Measurements from ENCODE around the gene KCNK13.
"Not testable (repeated sequence)": the region's sequence is repeated elsewhere in the genome, so short reads cannot be mapped to it uniquely, and the experiment has no call there.

Gene KCNK13

DNA sequence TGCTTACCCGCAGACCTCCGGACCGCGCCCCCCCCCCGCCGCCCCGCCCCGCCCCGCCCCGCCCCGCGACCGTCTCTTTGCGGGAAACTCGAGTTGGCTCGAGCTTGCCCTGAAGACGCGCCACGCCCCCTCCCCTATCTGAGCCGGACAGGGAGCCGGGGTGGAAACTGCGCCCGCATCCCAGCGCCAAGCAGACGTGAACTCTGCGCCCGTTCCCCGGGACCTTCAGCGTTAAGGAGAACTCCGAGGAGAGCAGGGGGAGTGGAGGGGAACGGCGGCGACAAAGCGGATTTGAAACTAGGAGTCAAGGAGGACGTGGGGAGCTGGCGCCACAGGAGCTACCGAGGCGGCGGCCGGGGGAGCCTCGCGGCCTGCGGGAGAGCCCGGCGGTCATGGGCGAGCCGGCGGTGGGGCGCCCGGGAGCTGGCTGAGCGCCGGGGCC, at the start of gene KCNK13:
Gene KCNK13 (plus strand): TSS at position 310 of the 442 bp plus-strand sequence. CDS start 212 bp downstream, outside the sequence.
- no peak for DNase-seq (ENCODE audit: low read depth in 2 of 2)

DNA sequence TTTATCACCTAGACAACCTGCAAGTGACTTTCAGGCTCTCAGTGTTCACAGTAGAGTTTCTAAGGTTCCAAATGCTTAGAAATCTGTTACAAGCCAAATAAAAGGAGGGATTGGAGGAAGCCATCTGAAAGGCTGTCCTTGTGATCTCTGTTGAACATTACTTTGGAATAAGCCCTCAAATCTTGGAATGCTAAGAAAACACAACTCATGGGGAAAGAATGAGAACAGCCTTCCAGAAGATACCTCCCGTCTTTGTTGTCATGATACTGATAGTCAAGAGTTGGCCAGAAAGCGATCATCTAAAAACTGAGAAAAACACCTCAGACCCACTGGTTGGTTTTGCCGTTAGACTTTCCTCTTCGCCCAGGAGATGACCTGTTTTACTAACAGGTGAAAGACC, 44.4 kb upstream of the KCNK13 start:
- DNase-seq (ENCODE audit: low read depth in 2 of 2) = no peak

- no peak for DNase-seq (ENCODE audit: low read depth in 2 of 2)
These were observed 41.8 kb upstream of the KCNK13 start for GRCh38 chr14:90019824-90020523.

- no peak for DNase-seq (ENCODE audit: low read depth in 2 of 2)
These were observed 38.5 kb upstream of the KCNK13 start for GRCh38 chr14:90023176-90023896.

GRCh38 chr14:90024910-90025309, 36.9 kb upstream of the KCNK13 start:
- DNase-seq (ENCODE audit: low read depth in 2 of 2) = no peak

GRCh38 chr14:90026608-90027007, 35.2 kb upstream of the KCNK13 start:
- DNase-seq (ENCODE audit: low read depth in 2 of 2) = not testable (repeated sequence)

DNA sequence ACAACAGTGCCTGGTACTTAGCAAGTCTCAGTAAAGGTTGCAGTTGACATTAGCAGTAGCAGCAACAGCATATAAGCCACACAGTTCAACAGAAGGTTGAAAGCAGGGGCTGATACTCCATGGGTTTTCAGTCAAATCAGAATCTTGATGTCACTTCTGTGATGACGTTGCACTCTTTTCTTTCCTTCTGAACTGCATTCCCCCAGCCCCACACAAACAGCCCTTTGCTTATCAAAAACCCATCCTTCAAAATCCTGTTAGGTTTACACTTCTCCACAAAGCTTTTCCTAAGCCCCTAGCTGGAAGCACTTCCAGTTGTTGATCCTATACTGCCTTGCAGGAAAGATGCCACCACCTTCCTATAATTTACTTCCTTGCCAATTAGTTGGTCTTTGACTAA, 34.0 kb upstream of the KCNK13 start:
- no peak for DNase-seq (ENCODE audit: low read depth in 2 of 2)

- DNase-seq (ENCODE audit: low read depth in 2 of 2) = no peak
These were observed 27.6 kb upstream of the KCNK13 start for GRCh38 chr14:90034156-90034555.

- DNase-seq (ENCODE audit: low read depth in 2 of 2) = no peak
These were observed 26.8 kb upstream of the KCNK13 start for GRCh38 chr14:90034835-90035525.

DNA sequence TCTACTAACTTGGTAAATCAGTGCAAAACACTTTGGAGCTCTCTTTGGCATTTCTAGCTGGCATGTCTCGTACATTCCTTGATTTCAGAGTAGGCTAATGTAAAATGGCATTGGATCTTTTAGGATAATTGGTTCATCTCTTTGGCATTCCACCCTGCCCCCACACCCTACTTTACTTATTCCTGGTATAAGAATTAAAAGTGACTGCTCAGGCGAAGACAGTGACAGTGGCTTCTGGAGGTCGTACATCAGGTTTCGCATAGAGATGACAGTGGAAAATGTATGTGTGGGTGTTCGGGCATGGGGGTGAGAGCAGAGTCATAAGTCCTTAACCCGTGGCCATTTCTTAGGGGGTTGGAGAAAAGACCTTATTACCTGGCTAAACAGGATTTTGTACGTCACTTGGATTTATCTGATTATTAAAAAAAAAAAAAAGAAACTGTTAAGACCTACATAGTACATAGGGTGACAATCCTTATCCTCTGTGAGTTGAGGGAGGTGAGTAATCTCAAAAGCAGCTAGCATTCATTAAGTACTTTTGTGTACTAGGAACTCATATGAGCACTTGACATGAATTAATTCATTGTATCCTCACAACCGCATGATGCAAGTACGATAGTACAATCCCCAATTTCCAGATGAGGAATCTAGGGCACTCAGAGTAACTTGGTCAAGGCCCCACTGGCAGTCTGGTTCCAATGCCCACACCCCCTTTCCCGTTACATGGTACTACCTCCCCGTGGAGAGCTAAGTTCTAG, 22.4 kb upstream of the KCNK13 start:
- DNase-seq (ENCODE audit: low read depth in 2 of 2) = no peak

GRCh38 chr14:90040411-90040810, 21.4 kb upstream of the KCNK13 start:
- no peak for DNase-seq (ENCODE audit: low read depth in 2 of 2)

- no peak for DNase-seq (ENCODE audit: low read depth in 2 of 2)
These were observed 19.1 kb upstream of the KCNK13 start for GRCh38 chr14:90042496-90043252.

GRCh38 chr14:90045616-90046015, 16.2 kb upstream of the KCNK13 start:
- DNase-seq (ENCODE audit: low read depth in 2 of 2) = no peak

GRCh38 chr14:90049390-90049789, 12.4 kb upstream of the KCNK13 start:
- DNase-seq (ENCODE audit: low read depth in 2 of 2) = no peak

GRCh38 chr14:90050271-90050670, 11.5 kb upstream of the KCNK13 start:
- DNase-seq (ENCODE audit: low read depth in 2 of 2) = no peak

GRCh38 chr14:90053044-90053443, 8.8 kb upstream of the KCNK13 start:
- DNase-seq (ENCODE audit: low read depth in 2 of 2) = no peak

GRCh38 chr14:90054803-90055202, 7.0 kb upstream of the KCNK13 start:
- DNase-seq (ENCODE audit: low read depth in 2 of 2) = no peak

GRCh38 chr14:90056826-90057225, 5.0 kb upstream of the KCNK13 start:
- no peak for DNase-seq (ENCODE audit: low read depth in 2 of 2)

DNA sequence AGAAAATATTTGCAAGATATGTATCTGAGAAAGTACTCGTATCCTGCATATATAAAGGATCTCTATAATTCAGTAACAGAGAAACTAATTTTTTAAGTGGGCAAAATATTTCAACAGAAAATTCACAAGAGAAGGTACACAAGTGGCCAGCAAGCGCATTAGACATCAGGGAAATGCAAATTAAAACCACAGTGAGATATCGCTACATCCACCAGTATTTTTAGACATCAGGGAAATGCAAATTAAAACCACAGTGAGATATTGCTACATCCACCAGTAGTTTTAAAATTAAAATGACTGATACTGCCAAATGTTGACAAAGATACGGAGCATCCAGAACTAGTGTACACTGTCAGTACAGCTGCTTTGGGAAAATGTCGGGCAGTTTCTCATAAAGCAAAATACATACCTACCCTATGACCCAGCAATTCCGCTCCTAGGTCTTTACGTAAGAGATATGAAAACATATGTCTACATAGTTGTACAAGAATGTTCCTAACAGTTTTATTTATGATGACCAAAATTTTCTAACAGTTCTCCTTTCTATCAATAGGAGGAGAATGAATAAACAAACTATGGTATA, 2.8 kb upstream of the KCNK13 start:
- DNase-seq (ENCODE audit: low read depth in 2 of 2) = no peak

DNA sequence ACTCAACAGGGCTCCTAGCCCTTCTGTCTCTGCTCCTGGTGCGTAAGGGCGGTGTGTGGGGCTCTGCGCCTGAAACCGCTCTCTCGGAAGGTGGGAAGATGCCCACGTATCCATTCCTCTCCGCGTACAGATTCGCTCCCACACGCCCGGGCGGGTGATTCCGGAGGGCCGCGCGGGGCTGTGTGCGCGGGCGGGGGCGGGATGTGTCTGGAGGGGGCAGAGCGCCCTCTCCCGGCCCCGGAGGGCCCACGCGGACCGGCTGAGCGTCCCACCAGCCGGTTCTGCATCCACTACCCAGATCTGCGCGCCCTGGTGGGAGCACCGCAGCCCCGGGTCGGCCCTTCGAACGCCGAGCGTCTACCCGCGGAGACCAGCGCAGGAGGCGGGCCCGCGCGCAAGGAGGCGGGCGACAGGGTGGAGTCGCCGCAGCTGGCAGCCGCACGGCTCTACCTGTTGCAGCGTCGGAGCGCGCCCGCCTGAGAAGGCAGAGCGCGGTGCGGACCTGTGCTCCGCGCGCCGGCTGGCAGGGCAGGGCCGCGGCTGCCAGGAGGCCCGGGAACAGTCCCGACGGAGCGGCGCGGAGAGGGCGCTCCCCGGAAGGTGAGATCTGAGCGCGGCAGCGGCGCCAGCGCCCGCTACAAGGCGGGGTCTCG, 1.4 kb upstream of the KCNK13 start:
- peak; percentile 43 to 50 for DNase-seq (ENCODE audit: low read depth in 2 of 2)

Measured in stimulated activated CD8-positive, alpha-beta memory T cell treated with anti-CD3 and anti-CD28 coated beads, Interleukin-2, amount 100 ng/mL, for 48 hours (primary cell).